Transverse colon (tissue), 3 donors: ENCODE measurements around the gene AGR2.

Experiments used
- CTCF ChIP-seq, 5 experiments: fragments of 200-600 bp in 3 of 5; fragments of 450-650 bp in 2 of 5; sonication (generic) in 3 of 5; IDR thresholded peaks; 1 replicate in 2 of 5; 2 replicates in 3 of 5; pipeline ENCODE4 v1.5.1; 2016 to 2017; ENCODE audit warnings: antibody characterized with exemption in 5 of 5, inconsistent platforms in 3 of 5, mild to moderate bottlenecking in 2 of 5, moderate library complexity in 1 of 5
- EP300 ChIP-seq: sonication (generic); formaldehyde crosslinking; IDR thresholded peaks from one replicate; pipeline ENCODE4 v1.6.1; 2017; ENCODE audit warnings: antibody characterized with exemption, low read depth

GRCh38 chr7:16801111-16801542 is 3.7 kb downstream of the AGR2 start:
- TF ChIP-seq CTCF (IDR thresholded peaks at IDR 0.05) (peak; percentile 40 to 58 (median 47)), EP300 (no peak)
